Esophagus squamous epithelium (tissue), 4 donors: ENCODE data around the gene TLE3.

ENCODE experiments used
- POLR2A ChIP-seq, 4 donors: fragments of 450-650 bp; IDR thresholded peaks; one replicate each; pipeline ENCODE4 v1.6.1; 2017; ENCODE audit warnings: antibody characterized with exemption in 4 of 4, mild to moderate bottlenecking in 4 of 4, moderate library complexity in 3 of 4
- TF ChIP-seq, protein P1 (sequence below), 6 experiments: fragments of 450-650 bp in 4 of 6; fragments of 200-600 bp in 2 of 6; sonication (generic) in 2 of 6; IDR thresholded peaks; one replicate each; pipeline ENCODE4 v1.5.1; 2016 to 2019; ENCODE audit warnings: antibody characterized with exemption in 6 of 6, mild to moderate bottlenecking in 4 of 6, moderate library complexity in 4 of 6

DNA sequence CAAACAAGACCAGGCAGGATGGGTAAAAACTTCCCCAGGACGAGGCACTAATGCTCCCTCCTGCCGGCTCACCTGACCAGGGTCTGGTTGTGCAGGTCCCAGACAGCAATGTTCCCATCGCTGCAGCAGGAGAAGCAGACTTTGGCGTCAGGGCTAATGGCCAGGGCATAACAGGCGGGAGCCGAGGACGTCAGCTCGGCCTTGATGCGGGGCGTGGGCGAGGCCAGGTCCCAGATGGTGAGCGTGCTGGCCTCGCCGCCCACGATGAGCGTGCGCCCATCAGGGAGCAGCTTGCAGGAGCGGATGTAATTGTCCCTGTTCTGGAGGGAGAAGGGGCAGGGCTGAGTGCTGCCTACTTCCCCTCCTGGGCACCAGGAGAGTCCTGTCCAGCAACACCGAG is 43.4 kb downstream of the TLE3 start:
- TF ChIP-seq, protein P1, sequence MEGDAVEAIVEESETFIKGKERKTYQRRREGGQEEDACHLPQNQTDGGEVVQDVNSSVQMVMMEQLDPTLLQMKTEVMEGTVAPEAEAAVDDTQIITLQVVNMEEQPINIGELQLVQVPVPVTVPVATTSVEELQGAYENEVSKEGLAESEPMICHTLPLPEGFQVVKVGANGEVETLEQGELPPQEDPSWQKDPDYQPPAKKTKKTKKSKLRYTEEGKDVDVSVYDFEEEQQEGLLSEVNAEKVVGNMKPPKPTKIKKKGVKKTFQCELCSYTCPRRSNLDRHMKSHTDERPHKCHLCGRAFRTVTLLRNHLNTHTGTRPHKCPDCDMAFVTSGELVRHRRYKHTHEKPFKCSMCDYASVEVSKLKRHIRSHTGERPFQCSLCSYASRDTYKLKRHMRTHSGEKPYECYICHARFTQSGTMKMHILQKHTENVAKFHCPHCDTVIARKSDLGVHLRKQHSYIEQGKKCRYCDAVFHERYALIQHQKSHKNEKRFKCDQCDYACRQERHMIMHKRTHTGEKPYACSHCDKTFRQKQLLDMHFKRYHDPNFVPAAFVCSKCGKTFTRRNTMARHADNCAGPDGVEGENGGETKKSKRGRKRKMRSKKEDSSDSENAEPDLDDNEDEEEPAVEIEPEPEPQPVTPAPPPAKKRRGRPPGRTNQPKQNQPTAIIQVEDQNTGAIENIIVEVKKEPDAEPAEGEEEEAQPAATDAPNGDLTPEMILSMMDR (IDR thresholded peaks at IDR 0.05), result no peak
- no peak for TF ChIP-seq POLR2A (IDR thresholded peaks at IDR 0.05)
